K562 (cell line): ENCODE measurements around the gene BCAS4. TPM values are rescaled to one million over a fixed set of nuclear protein-coding genes. Genes with fewer than 3 reads are reported as not detected.

Source experiments
- CREM ChIP-seq: IDR thresholded peaks from 2 replicates; pipeline ENCODE4 v1.6.1; 2014; ENCODE audit warnings: antibody characterized with exemption, low read depth
- CTBP1 ChIP-seq: fragments of 450-650 bp; IDR thresholded peaks from 2 replicates; pipeline ENCODE4 v1.6.1; 2016; ENCODE audit warnings: borderline replicate concordance
- LARP7 ChIP-seq: fragments of 450-650 bp; IDR thresholded peaks from 2 replicates; pipeline ENCODE4 v1.6.1; 2016
- MGA ChIP-seq: fragments of 450-650 bp; IDR thresholded peaks from 2 replicates; pipeline ENCODE4 v1.6.1; 2016; ENCODE audit warnings: mild to moderate bottlenecking, moderate library complexity
- PATZ1 ChIP-seq: fragments of 250-450 bp; sonication (Bioruptor Pico); IDR thresholded peaks from 2 replicates; pipeline ENCODE4 v1.5.0; 2020; ENCODE audit warnings: mild to moderate bottlenecking, borderline replicate concordance
- SFPQ ChIP-seq: fragments of 200-400 bp; formaldehyde crosslinking; IDR thresholded peaks from 2 replicates; pipeline ENCODE4 v1.6.1; 2017; ENCODE audit warnings: mild to moderate bottlenecking, low read depth, low read length, moderate library complexity
- SPI1 ChIP-seq: IDR thresholded peaks from 2 replicates; pipeline ENCODE4 v1.6.1; 2011; ENCODE audit warnings: low read depth, low read length, control low read depth, borderline replicate concordance
- ZFP36 ChIP-seq: fragments of 150-350 bp; IDR thresholded peaks from 2 replicates; pipeline ENCODE4 v1.6.1; 2018; ENCODE audit warnings: low read length, low read depth; ENCODE audit not compliant: partially characterized antibody
- ZNF143 ChIP-seq: sonication (generic); formaldehyde crosslinking; IDR thresholded peaks from 2 replicates; pipeline ENCODE4 v1.9.0; 2022; ENCODE audit warnings: mild to moderate bottlenecking, missing genetic modification reagents
- polyA plus RNA-seq, 8 experiments: library from polyadenylated mRNA; depleted of rRNA in 4 of 8; stranded (reverse) in 5 of 8; unstranded in 3 of 8; fragments of >200 nt; fragmentation: Nextera tagmentation in 2 of 8; fragmentation: Illumina TruSeq in 1 of 8; extraction: Ambion mirVana in 2 of 8; extraction: Trizol in 1 of 8; gene quantifications; 2 replicates each; pipeline versions ENCODE4 v1.2.1 to v1.2.3, GENCODE V29; 2011 to 2014; ENCODE audit warnings: inconsistent platforms in 1 of 8, missing spikeins in 1 of 8
- total RNA-seq, 7 experiments: library from RNA; depleted of rRNA in 6 of 7; stranded (reverse); fragments of >200 nt in 6 of 7; fragmentation: Illumina TruSeq in 2 of 7; extraction: Trizol in 2 of 7; gene quantifications; 2 replicates each; pipeline versions ENCODE4 v1.2.1 to v1.2.3, GENCODE V29; 2011 to 2021; ENCODE audit warnings: low replicate concordance in 1 of 7

The BCAS4 gene
- total and polyA plus RNA-seq, 9 of the 15 experiments (the other 6 are each of a cell fraction or from before 2014, with no cell fraction given): 0.15 to 2.3 (median 0.47) TPM

GRCh38 chr20:50814438-50815161, 19.7 kb downstream of the BCAS4 start (continued):
- TF ChIP-seq CREM: 0 out of 2 replicates have a peak, but pooled peaks have one; percentile 8
- TF ChIP-seq LARP7: no peak
- no peak for TF ChIP-seq ZNF143 (CRISPR knock-in tag)
- no peak for TF ChIP-seq PATZ1 (CRISPR knock-in tag)
- TF ChIP-seq MGA: no peak
- peak; percentile 83 for TF ChIP-seq ZFP36
- no peak for TF ChIP-seq SFPQ
- 0 out of 2 replicates have a peak, but pooled peaks have one; percentile 36 for TF ChIP-seq CTBP1
- no peak for TF ChIP-seq SPI1
